GM18870 (cell line): Measurements from ENCODE around the gene FKBP8.
A peak's percentile ranks its signal among the peaks of the same experiment; 100 is the strongest.

Source experiments
- ATAC-seq: cut with Tn5 transposase; IDR thresholded peaks from one replicate; pipeline ENCODE4 v1.9.1; 2021; ENCODE audit warnings: moderate library complexity; ENCODE audit not compliant: unreplicated experiment

Gene FKBP8

GRCh38 chr19:18522124-18522861 is 21.1 kb downstream of the FKBP8 start:
- ATAC-seq, result peak; percentile 84

DNA sequence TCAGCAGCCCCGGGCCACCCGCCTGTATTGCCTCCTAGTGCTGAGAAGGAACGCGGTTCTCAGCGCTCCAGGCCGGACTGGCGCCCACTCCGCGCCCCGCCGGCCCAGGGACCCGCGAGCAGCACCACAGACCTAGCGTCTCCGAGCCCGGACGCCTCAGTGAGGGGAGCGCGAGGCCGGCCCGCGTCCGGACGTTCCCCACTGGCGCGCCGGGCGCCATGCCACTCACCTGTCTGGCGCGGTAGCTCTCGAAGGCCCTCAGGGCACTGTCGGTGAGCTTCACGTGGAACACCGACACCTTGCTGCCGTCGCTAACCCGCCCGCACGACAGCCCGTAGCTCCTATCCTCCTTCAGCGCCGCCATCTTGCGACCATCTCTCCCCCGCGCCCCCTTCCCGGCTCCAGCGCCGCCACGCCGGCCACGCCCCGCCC is 21.7 kb downstream of the FKBP8 start, which contains the start of gene ELL:
ELL (minus strand) TSS at position 379 of the 432 bp plus-strand sequence; CDS start at position 364, 15 bp downstream.
- ATAC-seq, result peak; percentile 1

DNA sequence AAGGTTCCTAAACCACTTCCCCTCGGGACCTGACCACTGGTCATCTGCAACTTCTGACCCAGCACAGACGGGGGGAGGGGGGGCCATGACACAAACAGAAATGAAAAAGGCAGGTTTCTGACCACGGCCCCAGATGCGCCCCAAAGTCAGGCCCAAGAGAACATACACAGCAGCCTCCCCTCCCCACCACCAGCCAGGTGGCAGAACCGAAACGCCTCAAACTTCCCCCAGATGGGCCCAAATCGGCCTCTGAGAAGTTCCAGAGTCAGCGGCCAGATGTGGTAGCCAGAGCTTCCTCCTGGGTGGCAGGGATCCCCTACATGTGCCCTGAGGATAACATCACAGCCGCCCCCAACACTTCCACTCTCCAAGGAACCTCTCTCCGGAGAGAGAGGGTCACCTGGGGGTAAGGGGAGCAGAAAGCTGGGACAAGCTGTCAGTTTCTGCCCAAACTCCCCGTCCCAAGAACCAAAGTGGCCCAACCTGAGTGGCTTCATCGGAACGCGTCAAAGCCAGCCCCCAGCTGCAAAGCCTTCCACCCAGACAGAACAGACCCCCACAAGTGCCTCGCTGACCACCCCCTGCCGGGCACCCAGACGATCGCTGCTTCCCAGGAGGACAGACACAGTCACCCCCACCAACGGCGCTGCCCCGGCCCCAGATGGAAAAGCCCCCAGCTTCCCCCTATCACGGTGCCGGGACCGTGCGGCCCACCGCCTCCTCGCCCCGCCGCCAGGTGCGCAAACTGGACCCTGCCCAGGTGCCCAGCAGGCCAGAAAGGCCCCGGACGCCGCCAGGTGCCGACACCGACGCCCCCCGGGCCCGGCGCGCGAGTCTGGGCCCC is 22.3 kb downstream of the FKBP8 start:
- ATAC-seq, result no peak

DNA sequence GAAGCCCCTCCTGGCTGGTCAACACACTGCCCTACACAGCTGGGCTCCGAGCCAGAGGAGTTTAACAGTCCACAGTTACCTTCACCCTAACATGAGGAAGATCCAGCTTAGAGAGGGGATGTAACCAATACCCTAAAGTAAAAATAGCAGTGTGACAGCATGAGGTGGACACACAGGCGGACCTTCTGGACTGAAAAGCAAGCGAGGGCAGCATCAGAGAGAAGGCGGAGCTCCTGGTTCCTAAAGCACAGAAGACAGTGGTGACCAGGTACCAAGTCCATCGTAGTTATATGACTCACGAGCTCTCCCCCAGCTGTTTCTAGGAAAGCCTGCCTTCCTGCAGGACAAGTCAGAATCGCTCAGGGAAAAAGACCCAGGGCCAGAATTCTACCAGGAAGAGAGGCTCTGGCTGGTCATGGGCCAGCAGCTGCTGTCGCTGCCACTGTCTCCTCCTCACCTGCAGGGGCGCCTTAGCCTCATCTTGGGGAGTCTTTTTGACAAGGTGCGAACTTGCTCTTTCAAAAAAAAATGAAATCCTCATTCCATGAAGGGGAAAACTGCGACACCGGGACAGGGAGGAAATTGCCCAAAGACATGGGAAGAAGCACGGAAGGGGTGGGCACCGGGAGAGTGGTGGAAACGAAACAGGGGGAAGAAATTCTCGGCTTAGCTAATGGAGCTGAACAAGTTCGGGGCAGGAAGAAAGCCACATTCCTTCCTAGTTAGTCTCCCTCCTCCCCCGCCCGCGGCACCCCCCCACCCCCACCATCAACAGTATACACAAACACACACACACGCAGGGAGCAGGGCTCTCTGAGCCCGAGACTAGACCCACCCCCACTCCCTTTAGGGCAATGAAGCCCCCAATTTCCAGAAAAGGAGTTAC is 23.2 kb downstream of the FKBP8 start:
- no peak for ATAC-seq

GRCh38 chr19:18518639-18519038 is 24.7 kb downstream of the FKBP8 start:
- ATAC-seq, result no peak

- ATAC-seq, result no peak
Measured at GRCh38 chr19:18517606-18518005, 25.8 kb downstream of the FKBP8 start.

GRCh38 chr19:18515959-18516358 is 27.4 kb downstream of the FKBP8 start:
- ATAC-seq, result no peak

GRCh38 chr19:18514800-18515682 is 28.3 kb downstream of the FKBP8 start:
- no peak for ATAC-seq

- ATAC-seq, result no peak
Measured at GRCh38 chr19:18513868-18514267, 29.5 kb downstream of the FKBP8 start.

- ATAC-seq, result no peak
Measured at GRCh38 chr19:18510216-18510615, 33.2 kb downstream of the FKBP8 start.

DNA sequence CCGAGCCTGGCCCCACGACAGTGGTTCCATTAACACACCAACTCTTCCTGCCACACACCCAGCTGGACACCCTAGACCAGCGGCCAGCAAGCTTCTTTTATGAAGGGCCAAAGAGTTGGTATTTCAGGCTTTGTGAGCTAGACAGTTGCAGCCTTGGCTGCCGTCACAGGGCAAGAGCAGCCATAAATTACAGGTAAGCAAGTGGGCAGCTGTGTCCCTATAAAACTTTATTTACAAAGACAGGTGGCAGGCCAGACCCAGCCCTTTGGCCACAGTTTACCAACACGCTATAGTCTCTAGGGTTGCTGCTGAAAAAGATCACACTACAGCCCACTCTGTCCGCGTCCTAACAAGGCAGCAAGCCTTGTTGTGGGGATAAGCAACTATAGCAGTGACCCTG is 34.8 kb downstream of the FKBP8 start:
- ATAC-seq, result no peak

- ATAC-seq, result no peak
Measured at GRCh38 chr19:18507727-18508440, 35.5 kb downstream of the FKBP8 start.

- ATAC-seq, result no peak
Measured at GRCh38 chr19:18507021-18507726, 36.2 kb downstream of the FKBP8 start.

GRCh38 chr19:18506101-18506930 is 37.1 kb downstream of the FKBP8 start:
- ATAC-seq, result no peak

- ATAC-seq, result no peak
Measured at GRCh38 chr19:18504886-18505610, 38.3 kb downstream of the FKBP8 start.

- ATAC-seq, result no peak
Measured at GRCh38 chr19:18503971-18504885, 39.1 kb downstream of the FKBP8 start.
